Measurements from ENCODE around the gene ARTN. TPM values are rescaled to one million over a fixed set of nuclear protein-coding genes. Genes with fewer than 3 reads are reported as not detected.

ARTN gene
- total RNA-seq, 1 experiment from 2014 or later, result not detected

DNA sequence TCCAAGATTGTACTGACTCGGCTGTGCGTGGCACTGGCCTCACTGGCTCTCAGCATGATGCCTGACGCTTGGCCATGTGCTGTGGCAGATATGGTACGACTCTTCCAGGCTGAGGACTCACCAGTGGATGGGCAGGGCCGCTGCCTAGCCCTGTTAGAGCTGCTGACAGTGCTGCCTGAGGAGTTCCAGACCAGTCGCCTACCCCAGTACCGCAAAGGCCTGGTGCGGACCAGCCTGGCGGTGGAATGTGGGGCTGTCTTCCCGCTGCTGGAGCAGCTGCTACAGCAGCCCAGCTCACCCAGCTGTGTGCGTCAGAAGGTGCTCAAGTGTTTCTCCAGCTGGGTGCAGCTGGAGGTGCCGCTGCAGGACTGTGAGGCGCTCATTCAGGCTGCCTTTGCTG is 16.1 kb downstream of the ARTN start:
- H3K4me1 ChIP-seq, result no peaks in the 10 kb centered on the region
- BruUV-seq (replicated peaks), result no TSS peak
- POLR2A ChIA-PET, result no interaction called here
- TF ChIP-seq, protein P1, sequence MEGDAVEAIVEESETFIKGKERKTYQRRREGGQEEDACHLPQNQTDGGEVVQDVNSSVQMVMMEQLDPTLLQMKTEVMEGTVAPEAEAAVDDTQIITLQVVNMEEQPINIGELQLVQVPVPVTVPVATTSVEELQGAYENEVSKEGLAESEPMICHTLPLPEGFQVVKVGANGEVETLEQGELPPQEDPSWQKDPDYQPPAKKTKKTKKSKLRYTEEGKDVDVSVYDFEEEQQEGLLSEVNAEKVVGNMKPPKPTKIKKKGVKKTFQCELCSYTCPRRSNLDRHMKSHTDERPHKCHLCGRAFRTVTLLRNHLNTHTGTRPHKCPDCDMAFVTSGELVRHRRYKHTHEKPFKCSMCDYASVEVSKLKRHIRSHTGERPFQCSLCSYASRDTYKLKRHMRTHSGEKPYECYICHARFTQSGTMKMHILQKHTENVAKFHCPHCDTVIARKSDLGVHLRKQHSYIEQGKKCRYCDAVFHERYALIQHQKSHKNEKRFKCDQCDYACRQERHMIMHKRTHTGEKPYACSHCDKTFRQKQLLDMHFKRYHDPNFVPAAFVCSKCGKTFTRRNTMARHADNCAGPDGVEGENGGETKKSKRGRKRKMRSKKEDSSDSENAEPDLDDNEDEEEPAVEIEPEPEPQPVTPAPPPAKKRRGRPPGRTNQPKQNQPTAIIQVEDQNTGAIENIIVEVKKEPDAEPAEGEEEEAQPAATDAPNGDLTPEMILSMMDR (IDR thresholded peaks at IDR 0.05; ENCODE audit: insufficient read depth in 1 of 2, low read depth in 1 of 2, low read length in 1 of 2, severe bottlenecking in 1 of 2, unreplicated experiment in 1 of 2), result no peak
- no peak overlapping the region for H3K4me3 Mint-ChIP-seq (ENCODE audit: unreplicated experiment)
- H3K27me3 ChIP-seq (replicated peaks; ENCODE audit: control insufficient read depth, insufficient read depth, low read length), result no peaks in the 10 kb centered on the region
- DNase-seq, result no peak
- H3K27ac Mint-ChIP-seq (ENCODE audit: unreplicated experiment), result no peak overlapping the region
- H3K4me3 ChIP-seq (ENCODE audit: low read depth, low read length), result no peak overlapping the region
- no peaks in the 10 kb centered on the region for H3K36me3 ChIP-seq (ENCODE audit: control insufficient read depth, insufficient read depth, low read length)
- H3K36me3 Mint-ChIP-seq (ENCODE audit: insufficient read depth, unreplicated experiment), result peaks cover 6% of the 10 kb centered on the region
- no peaks in the 10 kb centered on the region for H3K27me3 Mint-ChIP-seq (ENCODE audit: insufficient read depth, unreplicated experiment)
- no peaks in the 10 kb centered on the region for H3K4me1 Mint-ChIP-seq (ENCODE audit: low read depth, unreplicated experiment)
- H3K9me3 Mint-ChIP-seq (ENCODE audit: unreplicated experiment), result no peaks in the 10 kb centered on the region
- intact Hi-C loops (cut with micrococcal nuclease; ENCODE audit: unreplicated experiment), result no loop called here
- H3K9me3 ChIP-seq, result no peaks in the 10 kb centered on the region
- CTCF ChIA-PET, result no interaction called here

DNA sequence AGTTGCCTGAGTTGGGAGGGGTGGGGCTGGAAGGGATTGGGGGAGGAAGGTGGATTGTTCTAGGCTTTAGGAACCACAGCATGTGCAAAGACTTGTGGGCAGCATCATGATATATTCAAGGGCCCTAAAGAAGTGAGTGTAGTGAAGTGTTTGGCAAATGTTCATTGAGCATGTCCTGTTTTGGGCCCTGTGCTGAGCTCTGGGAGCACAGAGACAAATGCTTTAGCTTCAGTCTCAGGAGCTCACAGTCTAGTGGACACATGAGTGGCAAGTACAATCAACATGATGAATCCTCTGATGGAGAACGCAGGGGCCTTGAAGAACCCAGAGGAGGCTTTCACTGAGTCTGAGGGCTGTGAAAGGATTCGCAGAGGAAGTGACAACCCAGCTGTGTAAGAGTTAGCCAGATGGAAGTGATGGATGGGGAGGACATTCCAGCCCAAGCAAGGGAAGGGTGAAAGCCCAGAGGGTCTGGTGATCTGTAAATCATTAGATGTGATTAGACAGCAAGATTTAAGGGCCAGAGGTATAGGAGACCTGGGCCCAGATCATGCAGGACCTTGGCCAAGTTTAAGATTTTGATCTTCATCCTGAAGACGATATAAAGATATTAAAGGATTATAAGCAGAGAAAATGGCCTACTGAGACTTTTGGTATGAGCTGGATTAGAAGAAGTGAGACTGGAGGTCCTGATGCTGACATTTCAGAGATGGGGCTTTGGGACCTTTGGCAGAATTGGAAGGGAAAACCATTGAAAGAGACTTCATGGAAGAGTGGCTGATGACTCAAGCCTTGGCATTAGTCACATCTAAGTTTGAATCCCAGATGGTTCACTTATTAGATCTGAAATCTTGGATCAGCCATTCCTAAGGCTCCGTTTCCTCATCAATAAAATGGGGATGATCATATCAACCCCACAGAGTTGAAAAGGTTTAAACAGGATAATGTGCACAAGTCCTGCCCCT is 17.7 kb downstream of the ARTN start:
- H3K4me1 Mint-ChIP-seq (ENCODE audit: low read depth, unreplicated experiment), result no peaks in the 10 kb centered on the region
- H3K36me3 Mint-ChIP-seq (ENCODE audit: insufficient read depth, unreplicated experiment), result no peaks in the 10 kb centered on the region
- TF ChIP-seq, protein P1 (IDR thresholded peaks at IDR 0.05; ENCODE audit: insufficient read depth in 1 of 2, low read depth in 1 of 2, low read length in 1 of 2, severe bottlenecking in 1 of 2, unreplicated experiment in 1 of 2), result no peak
- no peaks in the 10 kb centered on the region for H3K9me3 Mint-ChIP-seq (ENCODE audit: unreplicated experiment)
- no peak overlapping the region for H3K4me3 Mint-ChIP-seq (ENCODE audit: unreplicated experiment)
- BruUV-seq (replicated peaks), result no TSS peak
- Histone ChIP-seq H3K36me3 (ENCODE audit: control insufficient read depth, insufficient read depth, low read length) (no peaks in the 10 kb centered on the region), H3K27me3 (replicated peaks; ENCODE audit: control insufficient read depth, insufficient read depth, low read length) (no peaks in the 10 kb centered on the region), H3K4me1 (no peaks in the 10 kb centered on the region), H3K4me3 (ENCODE audit: low read depth, low read length) (no peak overlapping the region), H3K9me3 (no peaks in the 10 kb centered on the region)
- no peak for DNase-seq
- intact Hi-C loops (cut with micrococcal nuclease; ENCODE audit: unreplicated experiment), result no loop called here
- ChIA-PET POLR2A (interaction anchor here (0.6 kb wide), 1 partner anchor 24 kb away, joined by 8 read pairs; no protein-coding TSS in a partner anchor), CTCF (no interaction called here)
- H3K27ac Mint-ChIP-seq (ENCODE audit: unreplicated experiment), result no peak overlapping the region
- H3K27me3 Mint-ChIP-seq (ENCODE audit: insufficient read depth, unreplicated experiment), result no peaks in the 10 kb centered on the region

DNA sequence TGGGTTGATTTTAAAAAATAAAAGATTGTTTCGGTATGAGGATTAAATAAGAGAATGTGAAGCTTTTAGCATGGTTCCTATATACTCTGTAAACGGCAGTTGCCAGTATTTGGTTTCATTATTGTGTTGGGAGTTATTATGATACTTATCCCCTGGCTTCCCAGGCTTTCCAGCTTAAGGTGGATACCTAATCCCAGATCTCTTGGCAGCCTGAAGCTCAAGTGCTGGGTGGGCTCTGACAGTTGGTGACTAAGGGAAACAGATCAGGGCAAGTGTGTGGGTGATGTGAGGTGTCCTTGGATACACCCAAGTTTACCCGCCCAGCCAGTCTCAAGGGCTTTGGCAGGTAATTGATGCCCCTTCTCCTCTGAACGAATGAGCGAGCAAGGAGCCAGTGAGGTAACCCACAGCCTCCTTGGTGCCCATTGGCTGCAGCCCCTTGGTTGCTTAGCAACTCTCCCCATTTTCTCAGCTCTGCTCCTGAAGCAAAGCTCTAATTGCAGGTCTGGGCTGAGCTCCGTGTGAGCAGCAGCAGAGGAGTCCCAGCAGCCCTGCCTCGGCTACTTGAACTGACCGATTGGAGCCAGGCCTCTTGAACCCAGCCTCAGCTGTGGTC is 19.2 kb downstream of the ARTN start:
- BruUV-seq (replicated peaks), result no TSS peak

More for the DNA sequence above, 19.2 kb downstream of the ARTN start:
- H3K9me3 ChIP-seq, result no peaks in the 10 kb centered on the region
- H3K36me3 Mint-ChIP-seq (ENCODE audit: insufficient read depth, unreplicated experiment), result no peaks in the 10 kb centered on the region
- ChIA-PET CTCF (no interaction called here), POLR2A (no interaction called here)
- no peak overlapping the region for H3K4me3 ChIP-seq (ENCODE audit: low read depth, low read length)
- H3K27me3 ChIP-seq (replicated peaks; ENCODE audit: control insufficient read depth, insufficient read depth, low read length), result no peaks in the 10 kb centered on the region
- H3K4me1 Mint-ChIP-seq (ENCODE audit: low read depth, unreplicated experiment), result no peaks in the 10 kb centered on the region
- no peaks in the 10 kb centered on the region for H3K9me3 Mint-ChIP-seq (ENCODE audit: unreplicated experiment)
- H3K4me1 ChIP-seq, result no peaks in the 10 kb centered on the region
- H3K27ac Mint-ChIP-seq (ENCODE audit: unreplicated experiment), result no peak overlapping the region
- H3K4me3 Mint-ChIP-seq (ENCODE audit: unreplicated experiment), result no peak overlapping the region
- intact Hi-C loops (cut with micrococcal nuclease; ENCODE audit: unreplicated experiment), result no loop called here
- no peaks in the 10 kb centered on the region for H3K36me3 ChIP-seq (ENCODE audit: control insufficient read depth, insufficient read depth, low read length)
- no peak for DNase-seq
- no peaks in the 10 kb centered on the region for H3K27me3 Mint-ChIP-seq (ENCODE audit: insufficient read depth, unreplicated experiment)
- TF ChIP-seq, protein P1 (IDR thresholded peaks at IDR 0.05; ENCODE audit: insufficient read depth in 1 of 2, low read depth in 1 of 2, low read length in 1 of 2, severe bottlenecking in 1 of 2, unreplicated experiment in 1 of 2), result no peak
